Esophagus muscularis mucosa (tissue), 4 donors: ENCODE data around the gene SPEF2. TPM values are rescaled to one million over a fixed set of nuclear protein-coding genes. Genes with fewer than 3 reads are reported as not detected.

Experiments used
- DNase-seq: peaks from one replicate; pipeline ENCODE4 v3.0.0-alpha.2; 2017; ENCODE audit errors: extremely low spot score
- H3K27ac ChIP-seq, 4 donors: fragments of 200-600 bp; sonication (generic); replicated peaks in 1 of 4; 1 replicate in 3 of 4; 2 replicates in 1 of 4; pipeline ENCODE4 v1.5.1; 2016 to 2019; ENCODE audit warnings: mild to moderate bottlenecking in 1 of 4
- H3K27me3 ChIP-seq, 4 donors: fragments of 200-600 bp; sonication (generic); one replicate each; pipeline versions ENCODE4 v1.5.1 to v1.6.0; 2016 to 2019
- H3K36me3 ChIP-seq, 4 donors: fragments of 200-600 bp; sonication (generic); one replicate each; pipeline ENCODE4 v1.5.1; 2016 to 2019
- H3K4me1 ChIP-seq, 4 donors: fragments of 200-600 bp; sonication (generic); one replicate each; pipeline ENCODE4 v1.5.1; 2016 to 2019
- H3K4me3 ChIP-seq, 4 donors: fragments of 200-600 bp; sonication (generic); 1 replicate in 2 of 4; 2 replicates in 2 of 4; pipeline ENCODE4 v1.5.1; 2016 to 2019; ENCODE audit warnings: mild to moderate bottlenecking in 4 of 4, moderate library complexity in 1 of 4
- H3K9me3 ChIP-seq, 4 donors: fragments of 200-600 bp; sonication (generic); 1 replicate in 3 of 4; 2 replicates in 1 of 4; pipeline ENCODE4 v1.5.1; 2016 to 2019
- EP300 ChIP-seq: sonication (generic); formaldehyde crosslinking; IDR thresholded peaks from one replicate; pipeline ENCODE4 v1.6.1; 2017; ENCODE audit warnings: antibody characterized with exemption
- POLR2A ChIP-seq: fragments of 450-650 bp; IDR thresholded peaks from one replicate; pipeline ENCODE4 v1.6.1; 2017; ENCODE audit warnings: antibody characterized with exemption, moderate library complexity, mild to moderate bottlenecking, low read depth
- POLR2AphosphoS5 ChIP-seq, 2 donors: sonication (generic); formaldehyde crosslinking; IDR thresholded peaks; one replicate each; pipeline ENCODE4 v1.6.1; 2017; ENCODE audit warnings: antibody characterized with exemption in 2 of 2
- WGBS: methylation state at CpG from one replicate; pipeline ENCODE4 v1.1.5; 2018; 5-methylcytosine and 5-hydroxymethylcytosine counted together
- intact Hi-C: fragments of 100-400 bp; cut with DNase I; formaldehyde crosslinking; loops from one replicate; pipeline ENCODE4 v1.15.1; 2023
- total RNA-seq, 4 donors: library from RNA; depleted of rRNA; stranded (reverse); fragments of >200 nt; gene quantifications; one replicate each; pipeline versions ENCODE4 v1.1.0 to v1.2.1, GENCODE V29; 2016
- TF ChIP-seq, protein P1 (sequence below), 3 experiments: fragments of 200-600 bp in 2 of 3; fragments of 450-650 bp in 1 of 3; sonication (generic) in 2 of 3; IDR thresholded peaks; one replicate each; pipeline ENCODE4 v1.5.1; 2017 to 2019; ENCODE audit warnings: antibody characterized with exemption in 3 of 3, mild to moderate bottlenecking in 2 of 3, moderate library complexity in 1 of 3

SPEF2 gene
- total RNA-seq, 4 donors from 2014 or later: 2.8 to 4.6 (median 3.1) TPM

DNA sequence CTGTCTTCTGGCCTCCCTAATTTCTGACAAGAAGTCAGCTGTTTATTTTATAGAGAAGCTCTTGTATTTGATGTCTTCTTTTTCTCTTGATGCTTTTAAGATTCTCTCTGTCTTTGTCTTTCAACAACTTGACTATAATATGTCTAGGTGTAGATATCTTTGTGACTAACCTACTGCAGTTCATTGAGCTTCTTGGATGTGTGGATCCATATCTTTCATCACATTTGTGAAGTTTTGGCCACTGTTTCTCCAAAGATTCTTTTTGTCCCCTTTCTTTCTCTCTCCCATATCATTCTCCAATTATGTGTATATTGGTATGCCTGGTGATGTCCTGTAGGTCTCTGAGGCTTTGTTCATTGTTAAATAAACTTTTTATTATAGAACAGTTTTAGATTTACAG, 16.7 kb downstream of the SPEF2 start:
- intact Hi-C loops: no loop called here
- no peak overlapping the region for H3K27ac ChIP-seq
- H3K27me3 ChIP-seq: no peaks in the 10 kb centered on the region
- peaks cover 0 to 24% (median 15%) of the 10 kb centered on the region in 4 donors for H3K9me3 ChIP-seq
- H3K4me3 ChIP-seq: no peak overlapping the region
- no peak for TF ChIP-seq POLR2A
- H3K4me1 ChIP-seq: no peaks in the 10 kb centered on the region
- peaks cover 4 to 32% (median 16%) of the 10 kb centered on the region in 4 donors for H3K36me3 ChIP-seq
- DNase-seq: no peak

DNA sequence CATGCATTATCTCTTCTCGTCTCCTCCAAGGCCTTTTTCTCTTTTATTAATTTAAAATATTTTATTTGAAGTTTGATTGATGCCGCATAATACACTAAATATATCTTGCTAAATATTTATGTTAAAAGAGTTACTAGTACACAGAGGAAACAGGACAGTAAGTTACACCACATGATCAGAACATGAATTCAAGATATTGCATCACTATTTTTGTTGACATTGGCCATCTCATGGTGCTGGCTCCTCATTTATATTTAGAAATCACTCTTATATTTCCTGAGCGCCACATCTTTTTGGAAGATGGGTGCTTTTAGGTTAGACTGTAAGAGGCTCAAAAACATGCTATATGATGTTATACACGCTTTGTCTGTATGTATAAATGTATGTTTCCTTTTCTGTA, 23.0 kb downstream of the SPEF2 start:
- Histone ChIP-seq H3K9me3 (no peaks in the 10 kb centered on the region), H3K27ac (no peak overlapping the region), H3K36me3 (peaks cover 0 to 17% (median 0%) of the 10 kb centered on the region in 4 donors), H3K4me3 (no peak overlapping the region), H3K27me3 (no peaks in the 10 kb centered on the region), H3K4me1 (no peaks in the 10 kb centered on the region)
- DNase-seq: no peak
- 96% methylated on average over 4 of the region's 4 CpGs for WGBS
- no peak for TF ChIP-seq POLR2A
- no peak for TF ChIP-seq POLR2AphosphoS5 (IDR thresholded peaks at IDR 0.05)
- TF ChIP-seq, protein P1, sequence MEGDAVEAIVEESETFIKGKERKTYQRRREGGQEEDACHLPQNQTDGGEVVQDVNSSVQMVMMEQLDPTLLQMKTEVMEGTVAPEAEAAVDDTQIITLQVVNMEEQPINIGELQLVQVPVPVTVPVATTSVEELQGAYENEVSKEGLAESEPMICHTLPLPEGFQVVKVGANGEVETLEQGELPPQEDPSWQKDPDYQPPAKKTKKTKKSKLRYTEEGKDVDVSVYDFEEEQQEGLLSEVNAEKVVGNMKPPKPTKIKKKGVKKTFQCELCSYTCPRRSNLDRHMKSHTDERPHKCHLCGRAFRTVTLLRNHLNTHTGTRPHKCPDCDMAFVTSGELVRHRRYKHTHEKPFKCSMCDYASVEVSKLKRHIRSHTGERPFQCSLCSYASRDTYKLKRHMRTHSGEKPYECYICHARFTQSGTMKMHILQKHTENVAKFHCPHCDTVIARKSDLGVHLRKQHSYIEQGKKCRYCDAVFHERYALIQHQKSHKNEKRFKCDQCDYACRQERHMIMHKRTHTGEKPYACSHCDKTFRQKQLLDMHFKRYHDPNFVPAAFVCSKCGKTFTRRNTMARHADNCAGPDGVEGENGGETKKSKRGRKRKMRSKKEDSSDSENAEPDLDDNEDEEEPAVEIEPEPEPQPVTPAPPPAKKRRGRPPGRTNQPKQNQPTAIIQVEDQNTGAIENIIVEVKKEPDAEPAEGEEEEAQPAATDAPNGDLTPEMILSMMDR (IDR thresholded peaks at IDR 0.05): no peak
- TF ChIP-seq EP300: no peak
- intact Hi-C loops: no loop called here

DNA sequence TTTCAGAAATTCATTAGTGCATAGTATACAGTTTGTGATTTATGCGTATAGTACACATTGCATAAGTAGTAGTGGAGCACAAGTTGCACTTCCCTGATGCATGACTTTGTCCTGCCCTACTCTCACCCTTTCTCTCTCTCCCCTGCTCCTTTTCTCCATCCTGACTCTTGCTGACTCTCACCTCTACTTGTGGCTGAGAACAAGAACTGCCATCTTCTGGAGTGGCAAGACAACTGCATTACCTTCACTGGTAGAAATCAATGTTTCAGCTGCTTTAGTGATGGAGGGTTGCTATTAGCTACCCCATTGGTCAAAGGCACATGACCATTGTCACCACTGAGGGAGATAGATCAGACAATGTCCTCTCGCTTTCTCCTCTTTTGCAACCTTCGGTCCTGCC, 26.9 kb downstream of the SPEF2 start:
- peaks cover 0 to 13% (median 7%) of the 10 kb centered on the region in 4 donors for H3K4me1 ChIP-seq
- no peaks in the 10 kb centered on the region for H3K27me3 ChIP-seq
- H3K27ac ChIP-seq: no peak overlapping the region
- H3K9me3 ChIP-seq: no peaks in the 10 kb centered on the region
- H3K4me3 ChIP-seq: no peak overlapping the region
- 96% methylated on average over 3 of the region's 3 CpGs for WGBS
- intact Hi-C loops: no loop called here
- TF ChIP-seq, protein P1 (IDR thresholded peaks at IDR 0.05): no peak
- no peak for TF ChIP-seq POLR2A
- TF ChIP-seq POLR2AphosphoS5 (IDR thresholded peaks at IDR 0.05): no peak
- TF ChIP-seq EP300: no peak
- DNase-seq: no peak
- peaks cover 0 to 14% (median 0%) of the 10 kb centered on the region in 4 donors for H3K36me3 ChIP-seq

DNA sequence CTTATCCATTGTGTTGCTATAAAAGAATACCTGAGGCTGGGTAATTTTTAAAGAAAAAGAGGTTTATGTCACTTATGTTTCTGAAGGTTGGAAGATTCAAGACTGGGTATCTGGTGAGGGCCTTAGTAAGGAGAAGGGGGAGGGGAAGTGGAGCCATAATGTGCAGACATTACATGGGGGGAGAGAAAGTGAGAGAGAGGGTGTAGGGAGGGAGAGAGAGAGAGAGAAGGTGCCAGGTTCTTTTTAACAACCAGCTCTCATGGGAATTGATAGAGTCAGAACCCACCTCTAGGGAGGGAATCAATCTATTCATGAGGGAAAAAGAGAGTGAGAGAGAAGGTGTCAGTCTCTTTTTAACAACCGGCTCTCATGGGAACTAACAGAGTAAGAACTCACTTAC, 29.5 kb downstream of the SPEF2 start:
- peaks cover 0 to 7% (median 0%) of the 10 kb centered on the region in 4 donors for H3K36me3 ChIP-seq
- intact Hi-C loops: no loop called here
- H3K4me3 ChIP-seq: no peak overlapping the region
- H3K27ac ChIP-seq: no peak overlapping the region
- no peak for DNase-seq
- WGBS: 86% methylated on average over 1 of the region's 1 CpG
- no peaks in the 10 kb centered on the region for H3K27me3 ChIP-seq
- no peaks in the 10 kb centered on the region for H3K9me3 ChIP-seq
- TF ChIP-seq POLR2AphosphoS5 (IDR thresholded peaks at IDR 0.05): no peak
- TF ChIP-seq, protein P1 (IDR thresholded peaks at IDR 0.05): no peak
- no peak for TF ChIP-seq EP300
- no peak for TF ChIP-seq POLR2A
- H3K4me1 ChIP-seq: peaks cover 0 to 16% (median 7%) of the 10 kb centered on the region in 4 donors

DNA sequence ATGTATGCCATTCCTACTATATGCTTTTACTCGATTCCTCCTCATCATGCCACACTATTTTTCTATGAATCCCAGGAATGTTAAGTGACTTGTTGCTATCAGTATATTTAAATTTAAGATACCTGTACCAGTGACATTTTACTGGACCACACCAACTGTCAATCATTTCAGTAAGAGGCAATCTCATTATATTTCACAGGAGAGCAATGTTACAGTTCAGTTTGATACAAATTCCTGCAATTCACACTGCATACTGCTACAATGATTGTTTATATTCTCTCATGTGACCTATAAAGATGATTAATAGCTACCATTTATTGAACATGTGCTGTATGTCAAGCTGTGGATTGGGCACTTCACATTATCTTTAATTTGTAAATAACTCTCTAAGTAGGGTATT, 30.0 kb downstream of the SPEF2 start:
- intact Hi-C loops: no loop called here
- 100% methylated on average over 1 of the region's 1 CpG for WGBS
- H3K9me3 ChIP-seq: no peaks in the 10 kb centered on the region
- no peak for DNase-seq
- H3K27ac ChIP-seq: no peak overlapping the region
- peaks cover 0 to 4% (median 0%) of the 10 kb centered on the region in 4 donors for H3K36me3 ChIP-seq
- H3K4me1 ChIP-seq: peaks cover 0 to 16% (median 7%) of the 10 kb centered on the region in 4 donors
- H3K4me3 ChIP-seq: no peak overlapping the region
- TF ChIP-seq, protein P1 (IDR thresholded peaks at IDR 0.05): no peak
- TF ChIP-seq EP300 (no peak), POLR2AphosphoS5 (IDR thresholded peaks at IDR 0.05) (no peak), POLR2A (no peak)
- H3K27me3 ChIP-seq: no peaks in the 10 kb centered on the region
